Esophagus muscularis mucosa (tissue), 3 donors: Measurements from ENCODE around the gene ARL11.

Experiments used
- POLR2A ChIP-seq: fragments of 450-650 bp; IDR thresholded peaks from one replicate; pipeline ENCODE4 v1.6.1; 2017; ENCODE audit warnings: antibody characterized with exemption, moderate library complexity, mild to moderate bottlenecking, low read depth
- TF ChIP-seq, protein P1 (sequence below), 3 experiments: fragments of 200-600 bp in 2 of 3; fragments of 450-650 bp in 1 of 3; sonication (generic) in 2 of 3; IDR thresholded peaks; one replicate each; pipeline ENCODE4 v1.5.1; 2017 to 2019; ENCODE audit warnings: antibody characterized with exemption in 3 of 3, mild to moderate bottlenecking in 2 of 3, moderate library complexity in 1 of 3

- TF ChIP-seq POLR2A, result no peak
- TF ChIP-seq, protein P1, sequence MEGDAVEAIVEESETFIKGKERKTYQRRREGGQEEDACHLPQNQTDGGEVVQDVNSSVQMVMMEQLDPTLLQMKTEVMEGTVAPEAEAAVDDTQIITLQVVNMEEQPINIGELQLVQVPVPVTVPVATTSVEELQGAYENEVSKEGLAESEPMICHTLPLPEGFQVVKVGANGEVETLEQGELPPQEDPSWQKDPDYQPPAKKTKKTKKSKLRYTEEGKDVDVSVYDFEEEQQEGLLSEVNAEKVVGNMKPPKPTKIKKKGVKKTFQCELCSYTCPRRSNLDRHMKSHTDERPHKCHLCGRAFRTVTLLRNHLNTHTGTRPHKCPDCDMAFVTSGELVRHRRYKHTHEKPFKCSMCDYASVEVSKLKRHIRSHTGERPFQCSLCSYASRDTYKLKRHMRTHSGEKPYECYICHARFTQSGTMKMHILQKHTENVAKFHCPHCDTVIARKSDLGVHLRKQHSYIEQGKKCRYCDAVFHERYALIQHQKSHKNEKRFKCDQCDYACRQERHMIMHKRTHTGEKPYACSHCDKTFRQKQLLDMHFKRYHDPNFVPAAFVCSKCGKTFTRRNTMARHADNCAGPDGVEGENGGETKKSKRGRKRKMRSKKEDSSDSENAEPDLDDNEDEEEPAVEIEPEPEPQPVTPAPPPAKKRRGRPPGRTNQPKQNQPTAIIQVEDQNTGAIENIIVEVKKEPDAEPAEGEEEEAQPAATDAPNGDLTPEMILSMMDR (IDR thresholded peaks at IDR 0.05), result no peak
These were observed 43.5 kb upstream of the ARL11 start for GRCh38 chr13:49584771-49585182.
